WI38 (cell line): Measurements from ENCODE around the gene OVCH1.

Experiments
- H3K4me3 ChIP-seq: 2 replicates; pipeline ENCODE4 v1.5.1; 2011; ENCODE audit warnings: low read depth, mild to moderate bottlenecking, control low read depth, low read length
- CTCF ChIP-seq: IDR thresholded peaks from 2 replicates; pipeline ENCODE4 v1.5.1; 2012; ENCODE audit warnings: low read depth, mild to moderate bottlenecking, control low read depth, low read length

The OVCH1 gene

GRCh38 chr12:29505122-29505521 lies 7.6 kb upstream of the OVCH1 start:
- H3K4me3 ChIP-seq = no peak overlapping the region
- TF ChIP-seq CTCF = no peak

- no peak overlapping the region for H3K4me3 ChIP-seq
- TF ChIP-seq CTCF = no peak
Observed at GRCh38 chr12:29503283-29503682, 5.8 kb upstream of the OVCH1 start.

- TF ChIP-seq CTCF = no peak
- H3K4me3 ChIP-seq = no peak overlapping the region
Observed at GRCh38 chr12:29499235-29499634, 1.7 kb upstream of the OVCH1 start.

- TF ChIP-seq CTCF = no peak
- no peak overlapping the region for H3K4me3 ChIP-seq
Observed at GRCh38 chr12:29492891-29493290, 4.6 kb downstream of the OVCH1 start.

GRCh38 chr12:29486972-29487371 lies 10.5 kb downstream of the OVCH1 start:
- TF ChIP-seq CTCF = no peak

GRCh38 chr12:29463198-29463597 lies 34.3 kb downstream of the OVCH1 start:
- no peak for TF ChIP-seq CTCF
- H3K4me3 ChIP-seq = no peak overlapping the region

More at GRCh38 chr12:29486972-29487371, 10.5 kb downstream of the OVCH1 start:
- no peak overlapping the region for H3K4me3 ChIP-seq

GRCh38 chr12:29460082-29460481 lies 37.4 kb downstream of the OVCH1 start:
- TF ChIP-seq CTCF = no peak
- no peak overlapping the region for H3K4me3 ChIP-seq
